ENCODE data around the gene CDC20.

DNA sequence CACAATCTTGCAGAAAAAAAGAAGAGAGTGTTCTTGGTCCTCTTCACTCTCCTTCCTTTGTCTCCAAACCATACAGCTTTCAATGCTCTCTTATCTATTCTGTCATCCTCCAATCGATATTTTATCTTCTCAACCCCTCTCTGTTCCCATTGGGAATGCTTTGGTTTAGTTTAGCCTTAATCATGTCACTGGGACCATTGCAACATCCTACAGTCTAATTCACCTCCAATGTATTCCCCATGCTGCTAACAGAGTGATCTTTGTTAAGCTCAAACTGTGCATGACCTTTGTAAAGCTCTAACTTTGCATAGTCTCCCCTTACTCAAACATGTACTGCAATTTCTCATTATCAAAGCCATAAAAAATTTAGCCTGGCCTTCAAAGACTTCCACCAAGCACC, 18.2 kb upstream of the CDC20 start:
- TF ChIP-seq TCF12 (IDR thresholded peaks at IDR 0.05) (no peak), EZH2phosphoT487 (IDR thresholded peaks at IDR 0.05; ENCODE audit: borderline replicate concordance, low read depth) (no peak), TAF1 (IDR thresholded peaks at IDR 0.05; ENCODE audit: borderline replicate concordance, low read depth, low read length) (no peak)
- TF ChIP-seq, protein P1, sequence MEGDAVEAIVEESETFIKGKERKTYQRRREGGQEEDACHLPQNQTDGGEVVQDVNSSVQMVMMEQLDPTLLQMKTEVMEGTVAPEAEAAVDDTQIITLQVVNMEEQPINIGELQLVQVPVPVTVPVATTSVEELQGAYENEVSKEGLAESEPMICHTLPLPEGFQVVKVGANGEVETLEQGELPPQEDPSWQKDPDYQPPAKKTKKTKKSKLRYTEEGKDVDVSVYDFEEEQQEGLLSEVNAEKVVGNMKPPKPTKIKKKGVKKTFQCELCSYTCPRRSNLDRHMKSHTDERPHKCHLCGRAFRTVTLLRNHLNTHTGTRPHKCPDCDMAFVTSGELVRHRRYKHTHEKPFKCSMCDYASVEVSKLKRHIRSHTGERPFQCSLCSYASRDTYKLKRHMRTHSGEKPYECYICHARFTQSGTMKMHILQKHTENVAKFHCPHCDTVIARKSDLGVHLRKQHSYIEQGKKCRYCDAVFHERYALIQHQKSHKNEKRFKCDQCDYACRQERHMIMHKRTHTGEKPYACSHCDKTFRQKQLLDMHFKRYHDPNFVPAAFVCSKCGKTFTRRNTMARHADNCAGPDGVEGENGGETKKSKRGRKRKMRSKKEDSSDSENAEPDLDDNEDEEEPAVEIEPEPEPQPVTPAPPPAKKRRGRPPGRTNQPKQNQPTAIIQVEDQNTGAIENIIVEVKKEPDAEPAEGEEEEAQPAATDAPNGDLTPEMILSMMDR (IDR thresholded peaks at IDR 0.05): no peak
